ENCODE results near the gene TYROBP.
"Not testable (repeated sequence)": the region's sequence is repeated elsewhere in the genome, so short reads cannot be mapped to it uniquely, and the experiment has no call there.

TYROBP gene

DNA sequence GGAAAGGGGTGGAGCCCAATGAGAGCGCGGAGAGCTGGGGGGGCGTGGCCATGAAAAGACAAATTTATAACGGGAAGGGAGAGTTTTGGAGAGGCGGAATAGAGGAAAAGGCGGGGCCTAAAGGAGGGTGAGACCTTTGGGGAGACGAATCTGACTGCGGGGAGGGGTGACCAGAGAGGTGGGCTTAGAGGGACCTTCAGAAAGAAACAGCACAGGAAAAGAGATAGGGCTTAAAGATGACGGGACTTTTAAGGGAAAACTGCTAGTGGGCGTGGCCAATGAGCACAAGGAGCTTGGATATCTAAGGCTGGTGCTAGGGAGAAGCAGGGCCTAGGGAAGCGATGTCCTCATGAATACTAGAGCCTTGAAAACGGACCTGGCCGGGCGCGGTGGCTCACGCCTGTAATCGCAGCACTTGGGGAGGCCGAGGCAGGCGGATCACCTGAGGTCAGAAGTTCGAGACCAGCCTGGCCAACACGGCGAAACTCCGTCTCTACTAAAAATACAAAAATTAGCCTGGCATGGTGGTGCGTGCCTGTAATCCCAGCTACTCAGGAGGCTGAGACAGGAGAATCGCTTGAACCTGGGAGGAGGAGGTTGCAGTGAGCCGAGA lies 37.9 kb downstream of the TYROBP start:
- not testable (repeated sequence) for DNase-seq, ATAC-seq

DNA sequence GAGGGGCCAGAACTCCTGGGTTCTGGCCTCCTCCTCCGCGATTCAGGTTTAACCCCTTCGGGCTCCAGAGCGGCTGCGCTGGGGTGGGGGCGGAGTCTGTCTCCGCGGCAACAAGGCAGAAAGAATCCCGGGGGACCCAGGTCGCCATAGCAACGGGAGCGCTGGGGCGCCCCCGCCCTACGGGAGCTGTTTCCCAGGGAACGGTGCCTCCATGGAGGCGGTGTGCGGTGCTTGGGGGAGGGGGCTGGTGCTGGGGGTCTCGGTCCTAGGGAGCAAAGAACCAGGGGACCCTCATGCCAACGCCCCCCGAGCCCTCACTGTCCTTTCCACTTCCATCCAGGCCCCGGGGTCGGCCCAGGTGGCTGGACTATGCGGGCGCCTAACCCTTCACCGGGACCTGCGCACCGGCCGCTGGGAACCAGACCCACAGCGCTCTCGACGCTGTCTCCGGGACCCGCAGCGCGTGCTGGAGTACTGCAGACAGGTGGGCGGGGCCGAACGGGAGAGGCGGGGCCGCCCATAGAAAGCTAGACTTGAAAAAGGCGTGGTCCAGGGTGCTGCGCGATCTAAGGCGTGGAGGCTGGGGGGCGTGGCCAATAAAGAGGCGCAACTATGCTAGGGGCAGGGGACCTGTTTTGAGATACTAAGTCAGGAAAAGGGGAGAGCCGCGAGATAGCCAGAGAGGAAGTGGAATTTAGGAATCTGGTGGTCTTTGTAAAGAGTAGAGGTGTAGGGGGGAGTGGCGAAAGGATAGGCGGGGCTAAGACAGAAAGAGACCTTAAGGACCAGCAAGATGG lies 38.6 kb downstream of the TYROBP start:
- peak; percentile 88 for DNase-seq
- ATAC-seq: peak; percentile 91

DNA sequence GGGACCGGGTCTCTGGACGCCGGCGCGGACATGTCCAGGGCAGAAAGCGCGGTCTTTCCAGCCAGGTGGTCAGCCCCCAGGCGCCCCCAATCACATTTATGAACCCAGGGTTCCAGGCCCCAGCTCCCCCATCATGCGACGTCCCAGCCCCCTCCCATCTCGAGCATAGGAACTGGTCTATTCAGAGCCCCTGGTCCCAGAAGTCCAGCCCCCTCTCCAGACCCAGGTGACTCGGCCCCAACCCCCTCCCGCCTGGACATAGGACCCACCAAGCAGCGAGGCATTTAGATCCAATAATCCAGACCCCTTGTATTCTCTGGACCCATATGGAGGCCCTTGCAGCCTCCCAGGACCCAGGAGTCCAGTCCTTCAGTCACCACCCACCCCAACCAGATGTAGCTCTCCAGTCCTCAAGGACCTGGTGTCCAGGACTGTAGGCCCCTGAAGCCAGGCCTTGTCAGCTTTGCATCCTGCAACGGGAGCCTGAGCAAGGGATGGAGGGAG lies 39.2 kb downstream of the TYROBP start:
- ATAC-seq (no peak), DNase-seq (no peak)

DNA sequence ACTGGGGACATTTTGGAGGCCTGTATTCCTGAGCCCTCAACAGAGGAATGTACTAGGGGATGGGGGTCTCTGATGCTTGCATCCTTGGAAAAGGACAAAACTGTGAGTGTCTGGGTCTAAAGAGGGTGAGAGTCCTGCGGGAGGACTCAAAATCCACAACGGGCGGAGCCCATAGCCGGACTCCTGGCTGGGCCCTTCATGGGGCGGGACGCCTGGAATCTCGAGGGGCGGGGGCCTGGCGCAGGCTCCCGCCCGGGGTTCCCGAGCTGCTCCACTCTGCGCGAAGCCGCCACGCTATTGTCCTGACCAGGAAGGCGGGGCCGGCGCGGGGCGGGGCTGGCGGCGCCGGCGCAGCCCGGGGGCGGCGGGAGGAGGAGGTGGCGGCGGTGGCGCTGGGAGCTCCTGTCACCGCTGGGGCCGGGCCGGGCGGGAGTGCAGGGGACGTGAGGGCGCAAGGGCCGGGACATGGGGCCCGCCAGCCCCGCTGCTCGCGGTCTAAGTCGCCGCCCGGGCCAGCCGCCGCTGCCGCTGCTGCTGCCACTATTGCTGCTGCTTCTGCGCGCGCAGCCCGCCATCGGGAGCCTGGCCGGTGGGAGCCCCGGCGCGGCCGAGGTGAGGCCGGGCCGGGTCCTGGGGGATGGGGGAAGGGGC lies 39.8 kb downstream of the TYROBP start, which contains the start of gene APLP1:
Gene APLP1, plus strand, starts transcription at position 403 of the 651 bp plus-strand sequence. Its CDS starts 63 bp downstream, at position 466.
- peak; percentile 82 for DNase-seq
- ATAC-seq: peak; percentile 71

DNA sequence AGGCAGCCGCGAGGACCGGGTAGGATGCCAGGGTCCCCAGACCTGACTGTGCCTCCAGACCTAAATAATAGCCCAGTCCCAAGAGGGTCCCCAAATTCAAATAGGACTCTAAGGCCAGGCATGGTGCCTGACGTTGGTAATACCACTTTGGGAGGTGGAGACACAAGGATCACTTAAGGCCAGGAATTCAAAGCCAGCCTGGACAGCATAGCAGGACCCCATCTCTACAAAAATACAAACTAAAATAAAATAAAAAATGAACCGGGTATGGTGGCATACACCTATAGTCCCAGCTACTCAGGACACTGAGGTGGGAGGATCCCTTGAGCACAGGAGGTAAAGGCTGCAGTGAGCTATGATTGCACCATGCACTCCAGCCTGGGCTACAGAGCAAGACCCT lies 45.1 kb downstream of the TYROBP start:
- DNase-seq (no peak), ATAC-seq (no peak)

DNA sequence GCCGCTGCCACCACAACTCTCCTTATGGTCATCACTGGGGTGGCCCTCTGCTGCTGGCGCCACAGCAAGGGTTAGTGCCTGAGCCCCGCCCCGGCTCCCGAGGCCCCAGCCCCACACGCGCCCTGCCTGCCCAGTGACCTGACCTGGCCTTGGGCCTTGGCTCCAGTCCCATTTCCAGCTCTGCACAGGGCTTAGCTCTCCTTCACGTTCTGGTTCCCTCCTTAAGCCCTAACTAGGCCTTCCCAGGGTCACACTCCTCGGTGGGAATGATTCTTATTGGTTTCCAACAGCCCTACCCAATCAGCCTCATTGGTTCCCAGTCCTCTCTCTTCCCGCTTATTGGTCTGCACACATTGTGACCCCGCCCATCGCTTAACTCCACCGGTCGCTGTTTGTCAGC lies 45.6 kb downstream of the TYROBP start:
- no peak for DNase-seq
- ATAC-seq: no peak

DNA sequence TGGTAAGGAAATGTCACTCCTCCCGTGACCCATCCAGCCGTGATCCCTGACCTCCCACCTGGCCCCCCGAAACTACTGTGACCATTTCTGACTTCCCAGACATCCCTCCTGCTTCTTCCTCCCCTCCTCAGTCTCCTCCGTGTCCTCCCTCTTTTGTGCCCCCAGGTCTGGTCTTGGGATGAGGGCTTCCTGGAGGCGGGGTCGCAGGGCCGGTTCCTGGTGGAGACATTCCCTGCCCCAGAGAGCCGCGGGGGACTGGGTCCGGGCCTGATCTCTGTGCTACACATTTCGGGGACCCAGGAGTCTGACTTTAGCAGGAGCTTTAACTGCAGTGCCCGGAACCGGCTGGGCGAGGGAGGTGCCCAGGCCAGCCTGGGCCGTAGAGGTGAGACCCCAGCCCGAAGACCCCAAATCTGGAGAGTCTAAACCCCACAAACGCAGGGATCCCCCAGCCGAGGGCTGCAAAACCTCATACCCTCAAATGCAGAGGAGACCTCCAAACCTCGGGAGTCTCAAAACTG lies 46.4 kb downstream of the TYROBP start:
- DNase-seq (no peak), ATAC-seq (no peak)

DNA sequence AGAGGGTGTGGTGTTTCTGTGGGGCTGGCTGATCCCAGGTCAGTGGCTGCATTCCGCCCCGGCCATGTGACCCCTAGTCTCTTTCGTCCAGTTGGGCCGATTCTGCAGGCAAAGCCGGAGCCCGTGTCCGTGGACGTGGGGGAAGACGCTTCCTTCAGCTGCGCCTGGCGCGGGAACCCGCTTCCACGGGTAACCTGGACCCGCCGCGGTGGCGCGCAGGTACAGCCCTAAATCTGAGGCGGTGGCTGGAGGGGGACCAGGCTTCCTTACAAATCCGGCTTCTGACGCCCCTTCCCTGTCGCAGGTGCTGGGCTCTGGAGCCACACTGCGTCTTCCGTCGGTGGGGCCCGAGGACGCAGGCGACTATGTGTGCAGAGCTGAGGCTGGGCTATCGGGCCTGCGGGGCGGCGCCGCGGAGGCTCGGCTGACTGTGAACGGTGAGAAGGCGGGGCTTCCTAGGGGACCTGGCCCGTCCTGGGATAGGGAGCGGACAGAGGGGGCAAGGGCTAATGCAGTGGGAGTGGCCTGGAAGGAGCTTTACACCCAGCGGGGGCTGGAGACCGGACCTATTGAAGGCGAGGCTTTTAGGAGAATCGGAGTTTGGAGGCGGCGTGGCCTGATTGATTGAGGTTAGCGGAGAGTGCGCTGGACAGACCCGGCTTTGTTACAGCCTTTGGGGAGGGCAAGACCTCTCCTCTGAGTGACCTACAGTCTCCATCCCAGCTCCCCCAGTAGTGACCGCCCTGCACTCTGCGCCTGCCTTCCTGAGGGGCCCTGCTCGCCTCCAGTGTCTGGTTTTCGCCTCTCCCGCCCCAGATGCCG lies 47.1 kb downstream of the TYROBP start:
- no peak for ATAC-seq
- no peak for DNase-seq

DNA sequence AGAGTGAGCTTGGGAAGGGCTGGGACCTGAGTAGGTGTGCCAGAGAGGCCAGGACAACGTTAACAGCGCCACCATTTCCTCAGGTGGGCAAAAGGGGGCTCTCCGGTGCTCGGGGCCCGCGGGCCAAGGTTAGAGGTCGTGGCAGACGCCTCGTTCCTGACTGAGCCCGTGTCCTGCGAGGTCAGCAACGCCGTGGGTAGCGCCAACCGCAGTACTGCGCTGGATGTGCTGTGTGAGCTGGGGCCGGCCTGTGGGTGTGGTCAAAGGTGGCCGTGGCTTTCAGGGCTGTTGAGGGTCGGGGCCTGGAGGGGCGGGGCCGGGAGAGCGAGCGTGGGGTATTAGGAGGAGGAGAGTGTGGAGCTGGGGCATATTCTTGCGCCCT lies 47.7 kb downstream of the TYROBP start:
- no peak for ATAC-seq

DNA sequence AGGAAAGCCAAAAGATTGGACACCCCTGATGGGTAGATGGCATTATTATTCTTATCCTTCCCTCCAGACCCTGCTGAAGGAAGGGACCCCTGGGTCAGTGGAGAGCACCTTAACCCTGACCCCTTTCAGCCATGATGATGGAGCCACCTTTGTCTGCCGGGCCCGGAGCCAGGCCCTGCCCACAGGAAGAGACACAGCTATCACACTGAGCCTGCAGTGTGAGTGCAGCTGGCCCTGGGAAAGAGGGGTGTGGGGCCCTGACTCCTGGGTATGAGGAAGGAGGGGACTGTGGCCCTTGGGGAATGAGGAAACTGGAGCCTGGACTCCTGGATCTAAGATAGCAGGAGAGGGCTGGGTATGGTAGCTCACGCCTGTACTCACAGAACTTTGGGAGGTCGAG lies 48.7 kb downstream of the TYROBP start:
- ATAC-seq (no peak), DNase-seq (no peak)

More for the DNA sequence above, 47.7 kb downstream of the TYROBP start:
- no peak for DNase-seq

DNA sequence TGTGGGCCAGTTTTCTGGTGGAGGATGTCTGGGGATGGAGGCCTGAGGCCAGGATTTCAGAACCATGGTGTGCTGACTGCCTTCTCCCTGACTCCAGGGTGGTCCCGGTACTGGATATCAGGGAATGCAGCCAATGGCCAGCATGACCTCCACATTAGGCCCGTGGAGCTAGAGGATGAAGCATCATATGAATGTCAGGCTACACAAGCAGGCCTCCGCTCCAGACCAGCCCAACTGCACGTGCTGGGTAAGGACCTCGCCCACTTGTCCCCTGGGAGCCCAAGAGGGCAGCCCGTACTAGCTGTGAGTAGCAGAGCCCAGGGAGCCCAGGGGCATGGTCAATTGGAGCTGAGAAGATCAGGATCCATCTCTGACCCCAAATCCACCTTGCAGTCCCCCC lies 49.8 kb downstream of the TYROBP start:
- ATAC-seq (no peak), DNase-seq (no peak)

DNA sequence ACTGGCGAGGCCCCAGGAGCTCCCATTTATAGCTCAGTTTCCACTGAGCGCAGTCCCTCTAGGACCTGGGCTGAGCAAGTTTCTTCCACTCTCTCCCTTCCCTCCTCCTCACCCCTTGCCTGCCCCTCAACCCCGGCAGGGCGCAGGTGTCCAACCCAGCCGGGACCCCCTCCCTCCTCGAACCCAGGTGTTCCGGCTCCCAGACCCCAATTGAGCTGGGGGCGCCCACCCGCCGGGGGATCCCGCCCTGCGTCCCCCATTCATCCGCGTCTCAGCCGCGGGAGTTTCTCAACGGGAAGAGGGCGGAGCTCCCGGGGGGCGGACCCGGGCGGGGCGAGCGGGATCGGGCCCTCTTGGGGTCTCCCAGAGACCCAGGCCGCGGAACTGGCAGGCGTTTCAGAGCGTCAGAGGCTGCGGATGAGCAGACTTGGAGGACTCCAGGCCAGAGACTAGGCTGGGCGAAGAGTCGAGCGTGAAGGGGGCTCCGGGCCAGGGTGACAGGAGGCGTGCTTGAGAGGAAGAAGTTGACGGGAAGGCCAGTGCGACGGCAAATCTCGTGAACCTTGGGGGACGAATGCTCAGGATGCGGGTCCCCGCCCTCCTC lies 51.4 kb downstream of the TYROBP start, which contains the start of gene KIRREL2:
Gene KIRREL2, plus strand, starts transcription at position 366 of the 604 bp plus-strand sequence. Its CDS starts 209 bp downstream, at position 575.
- ATAC-seq (peak; percentile 60), DNase-seq (peak; percentile 60)
